ENCODE data around the gene HOXA5.

The HOXA5 gene

GRCh38 chr7:27139334-27140125, 4.0 kb downstream of the HOXA5 start:
- DNase-seq (ENCODE audit: insufficient read length, low spot score): no peak
- no peak for FAIRE-seq

- DNase-seq (ENCODE audit: insufficient read length, low spot score): no peak
- no peak for FAIRE-seq
These were observed 4.5 kb downstream of the HOXA5 start for GRCh38 chr7:27138985-27139333.

GRCh38 chr7:27138472-27138871, 5.0 kb downstream of the HOXA5 start:
- DNase-seq (ENCODE audit: insufficient read length, low spot score) (no peak), FAIRE-seq (no peak)

DNA sequence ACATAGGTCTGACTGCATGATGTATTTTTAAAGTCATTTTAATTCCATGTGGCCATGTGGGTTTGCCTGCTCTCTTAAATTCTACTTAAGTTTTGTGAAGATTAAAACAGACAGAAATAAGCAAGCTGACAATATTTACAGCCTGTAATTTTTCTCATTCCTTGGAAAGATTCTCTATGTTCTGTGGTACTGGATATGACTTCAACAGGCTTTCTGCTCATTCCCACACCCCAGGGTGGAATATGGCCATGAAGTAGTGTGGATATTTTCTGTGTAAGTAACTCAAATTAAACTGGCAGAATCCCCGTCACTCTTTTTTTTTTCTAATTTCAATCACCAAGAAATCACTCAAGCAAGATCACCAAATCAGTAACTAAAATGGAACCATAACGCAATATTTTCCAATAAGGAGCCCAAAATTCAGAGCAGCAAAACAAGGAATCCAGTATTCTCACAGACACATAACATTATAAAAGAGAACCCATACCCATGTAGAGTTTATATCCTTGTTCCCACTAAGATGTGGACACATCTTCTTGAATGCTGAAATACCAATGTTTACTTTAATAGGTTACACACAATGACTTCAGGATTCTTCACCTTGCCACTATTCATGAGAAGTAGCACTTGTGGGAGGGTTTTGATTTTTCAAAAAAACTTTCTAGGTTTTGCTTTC, 5.7 kb downstream of the HOXA5 start:
- DNase-seq (ENCODE audit: insufficient read length, low spot score) (no peak), FAIRE-seq (no peak)

- no peak for DNase-seq (ENCODE audit: insufficient read length, low spot score)
- FAIRE-seq: no peak
These were observed 9.1 kb downstream of the HOXA5 start for GRCh38 chr7:27134392-27134791.

DNA sequence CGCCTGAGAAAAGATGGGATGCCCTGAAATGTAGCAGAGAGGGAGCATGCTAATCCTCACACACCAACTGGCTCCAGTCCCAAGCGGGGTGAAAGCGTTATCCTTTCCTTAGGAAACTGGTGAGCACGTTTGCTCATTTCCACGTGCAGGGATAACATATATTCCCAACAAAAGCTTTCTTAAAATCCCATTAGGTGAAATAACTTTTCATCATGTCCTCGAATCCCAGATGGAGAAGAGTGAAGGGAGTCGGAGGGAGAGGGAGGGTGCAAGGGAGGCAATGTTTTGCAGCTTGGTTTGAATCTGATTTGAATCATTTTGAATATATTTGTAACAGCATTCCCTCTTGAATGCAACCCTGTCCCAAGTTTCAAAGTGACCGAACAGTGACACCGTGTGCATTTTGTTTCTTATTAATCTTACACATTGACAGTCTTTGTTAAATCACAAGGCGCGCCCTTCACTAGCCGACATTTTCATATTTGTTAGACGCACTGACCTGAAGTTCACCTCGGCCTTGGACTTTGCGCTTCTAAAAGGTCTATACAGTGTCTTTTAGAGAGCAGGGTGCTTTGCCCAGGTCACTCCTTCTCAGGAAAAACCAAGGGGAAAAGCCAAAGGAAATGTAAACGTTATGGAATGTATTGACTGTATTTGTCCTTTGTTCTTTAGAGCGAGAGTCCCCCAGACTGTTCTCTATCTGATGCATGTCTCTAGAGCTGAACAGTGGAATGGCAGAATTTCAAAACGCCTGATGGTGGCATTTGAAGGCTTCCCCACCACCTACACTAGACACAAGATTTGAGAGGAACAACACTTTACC, 9.9 kb downstream of the HOXA5 start:
- FAIRE-seq: no peak
- no peak for DNase-seq (ENCODE audit: insufficient read length, low spot score)

- DNase-seq (ENCODE audit: insufficient read length, low spot score) (no peak), FAIRE-seq (no peak)
These were observed 10.5 kb downstream of the HOXA5 start for GRCh38 chr7:27132978-27133377.

DNA sequence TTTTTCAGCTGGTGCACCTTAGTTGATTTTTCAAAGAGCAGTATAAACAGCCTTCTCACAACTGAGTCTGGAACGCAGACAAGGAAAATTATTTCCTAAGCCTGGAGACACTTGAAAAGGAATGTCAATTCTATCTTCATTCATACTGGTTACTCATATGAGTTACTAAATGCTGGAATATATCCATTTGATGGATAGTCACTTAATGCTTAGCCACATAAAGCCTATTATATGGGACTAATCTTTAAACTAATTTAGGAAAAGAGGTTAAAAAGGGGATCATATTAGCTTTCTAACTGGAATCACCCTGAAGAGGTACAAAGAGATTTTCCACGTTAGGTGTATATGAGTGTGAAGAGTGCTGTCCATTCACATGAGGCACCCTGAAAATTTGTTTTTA, 11.3 kb downstream of the HOXA5 start:
- no peak for DNase-seq (ENCODE audit: insufficient read length, low spot score)
- no peak for FAIRE-seq

DNA sequence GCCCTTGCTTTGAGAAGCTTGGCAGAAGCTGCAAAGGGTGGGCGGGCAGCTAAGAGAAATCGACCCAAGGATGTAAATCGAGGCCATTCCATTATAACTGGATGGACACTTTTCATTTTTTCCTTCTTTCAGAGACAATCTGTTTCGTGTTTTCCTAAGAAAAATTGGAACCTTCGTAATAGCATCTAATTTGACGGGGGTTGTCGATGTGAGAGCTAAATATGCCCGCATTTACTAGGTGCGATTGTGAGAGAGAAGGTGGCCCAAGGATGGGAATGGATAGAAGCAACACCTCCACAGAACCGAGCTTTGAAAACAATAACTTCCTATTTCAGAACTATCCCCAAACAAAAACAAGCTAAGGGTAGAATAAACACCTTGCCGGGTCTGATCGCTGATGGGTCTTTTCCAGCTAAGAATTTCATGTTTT, 12.1 kb downstream of the HOXA5 start:
- FAIRE-seq (no peak), DNase-seq (ENCODE audit: insufficient read length, low spot score) (no peak)

- DNase-seq (ENCODE audit: insufficient read length, low spot score): no peak
- no peak for FAIRE-seq
These were observed 12.7 kb downstream of the HOXA5 start, which contains the start of gene HOXA4 for GRCh38 chr7:27130540-27131389. TSS of gene HOXA4 (minus strand) at chr7:27130757. CDS start at chr7:27130733, 24 bp downstream.

GRCh38 chr7:27129729-27130539, 13.5 kb downstream of the HOXA5 start:
- no peak for DNase-seq (ENCODE audit: insufficient read length, low spot score)
- FAIRE-seq: no peak

- no peak for DNase-seq (ENCODE audit: insufficient read length, low spot score)
These were observed 14.4 kb downstream of the HOXA5 start for GRCh38 chr7:27128776-27129728.

GRCh38 chr7:27128034-27128433, 15.4 kb downstream of the HOXA5 start:
- DNase-seq (ENCODE audit: insufficient read length, low spot score): no peak
- FAIRE-seq: no peak

More at GRCh38 chr7:27128776-27129728, 14.4 kb downstream of the HOXA5 start:
- FAIRE-seq: no peak

DNA sequence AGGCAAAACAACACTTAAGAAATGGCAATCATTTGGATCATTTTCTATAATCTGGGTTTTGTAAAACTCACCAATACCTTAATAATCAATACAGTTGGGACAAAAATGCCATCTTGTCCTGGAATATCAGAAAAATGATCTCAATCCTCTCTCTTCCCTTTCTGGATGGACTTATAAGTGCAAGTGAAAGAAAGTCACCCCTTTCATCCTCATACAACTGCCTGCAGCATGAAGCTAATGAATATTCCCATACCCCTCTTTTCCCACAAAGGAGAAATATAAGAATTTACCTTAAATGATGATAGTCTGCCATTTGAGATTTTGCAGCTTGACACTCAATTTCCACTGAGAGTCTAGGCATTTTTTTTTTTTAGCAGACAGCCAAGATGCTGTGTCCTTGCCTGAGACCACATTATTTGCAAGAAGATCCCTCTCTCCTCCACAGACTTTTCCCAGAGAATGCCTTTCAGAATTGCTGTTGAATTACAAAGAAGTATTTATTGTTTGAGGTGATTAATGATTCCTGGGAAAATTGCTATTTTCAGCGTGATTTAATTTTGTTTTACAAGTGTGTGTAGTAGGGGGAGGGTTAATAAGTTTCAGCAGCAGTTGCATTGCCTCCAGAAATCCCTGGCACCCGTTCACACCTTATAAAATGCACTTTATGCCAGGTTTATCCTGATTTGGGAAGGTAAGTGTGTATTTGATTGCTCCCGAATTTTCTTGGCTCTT, 16.7 kb downstream of the HOXA5 start:
- DNase-seq (ENCODE audit: insufficient read length, low spot score) (no peak), FAIRE-seq (no peak)

DNA sequence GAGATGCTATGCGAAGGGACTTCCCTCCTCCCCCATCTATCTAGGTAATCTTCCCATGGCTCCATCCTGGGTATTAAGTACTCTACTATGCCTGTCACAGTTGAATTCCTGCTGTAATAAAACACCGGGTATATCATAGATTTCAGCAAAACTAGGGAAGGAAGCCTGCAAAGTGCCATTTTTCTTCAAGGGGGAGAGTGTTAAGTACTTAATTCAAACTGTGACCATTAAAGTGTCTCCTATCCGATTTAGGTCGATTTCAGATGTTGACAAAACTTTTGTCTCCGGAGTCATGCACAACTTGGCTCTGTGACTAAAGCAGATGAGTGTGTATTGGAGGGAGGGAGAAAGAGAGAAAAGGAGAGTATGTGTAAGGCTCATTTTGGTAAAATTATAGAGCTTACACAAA, 17.5 kb downstream of the HOXA5 start:
- DNase-seq (ENCODE audit: insufficient read length, low spot score) (no peak), FAIRE-seq (no peak)

- FAIRE-seq (no peak), DNase-seq (ENCODE audit: insufficient read length, low spot score) (no peak)
These were observed 18.4 kb downstream of the HOXA5 start for GRCh38 chr7:27124902-27125689.

All from GM19239 (cell line).